DOHH2 (cell line): ENCODE results near the gene N4BP2L1.
"Not testable (repeated sequence)": the region's sequence is repeated elsewhere in the genome, so short reads cannot be mapped to it uniquely, and the experiment has no call there.

Experiments
- H3F3A ChIP-seq: fragments of 200-600 bp; sonication (generic), shearing (Covaris generic); 2 replicates; pipeline ENCODE4 v1.6.0; 2016; ENCODE audit warnings: antibody characterized with exemption, mild to moderate bottlenecking; ENCODE audit not compliant: control insufficient read depth, insufficient read depth
- H3K27ac ChIP-seq: fragments of 200-600 bp; sonication (generic); 2 replicates; pipeline ENCODE4 v1.5.1; 2014; ENCODE audit warnings: low read depth, mild to moderate bottlenecking, low read length, moderate library complexity
- H3K27me3 ChIP-seq: fragments of 200-600 bp; sonication (generic); 2 replicates; pipeline ENCODE4 v1.6.1; 2014; ENCODE audit warnings: mild to moderate bottlenecking, low read length, mixed read lengths; ENCODE audit not compliant: control insufficient read depth
- H3K36me3 ChIP-seq: fragments of 200-600 bp; sonication (generic); 2 replicates; pipeline ENCODE4 v1.6.1; 2014; ENCODE audit warnings: mild to moderate bottlenecking, low read length, moderate library complexity, mixed read lengths; ENCODE audit not compliant: control insufficient read depth
- H3K4me1 ChIP-seq: fragments of 200-600 bp; sonication (generic); 2 replicates; pipeline ENCODE4 v1.6.1; 2014; ENCODE audit warnings: mild to moderate bottlenecking, low read length, mixed read lengths; ENCODE audit not compliant: control insufficient read depth
- H3K4me2 ChIP-seq: fragments of 200-600 bp; sonication (generic); 2 replicates; pipeline ENCODE4 v1.6.0; 2014; ENCODE audit warnings: mild to moderate bottlenecking, low read length, moderate library complexity
- H3K4me3 ChIP-seq: fragments of 200-600 bp; sonication (generic); 2 replicates; pipeline ENCODE4 v1.5.1; 2014; ENCODE audit warnings: mild to moderate bottlenecking, low read length, mixed read lengths
- H3K79me2 ChIP-seq: fragments of 200-600 bp; sonication (generic); 2 replicates; pipeline ENCODE4 v1.6.1; 2014; ENCODE audit warnings: mild to moderate bottlenecking, low read length, mixed read lengths; ENCODE audit not compliant: control insufficient read depth
- H3K9me2 ChIP-seq: fragments of 200-600 bp; sonication (generic); replicated peaks from 2 replicates; pipeline ENCODE4 v1.6.1; 2014; ENCODE audit warnings: mild to moderate bottlenecking, low read length, mixed read lengths; ENCODE audit not compliant: control insufficient read depth
- H3K9me3 ChIP-seq: fragments of 200-600 bp; sonication (generic); 2 replicates; pipeline ENCODE4 v1.6.1; 2014; ENCODE audit warnings: antibody characterized with exemption, low read length, mixed read lengths; ENCODE audit not compliant: control insufficient read depth, insufficient read depth
- H4K20me1 ChIP-seq: fragments of 200-600 bp; sonication (generic); 2 replicates; pipeline ENCODE4 v1.6.0; 2014; ENCODE audit warnings: low read depth, mild to moderate bottlenecking, antibody characterized with exemption, low read length, moderate library complexity; ENCODE audit not compliant: control insufficient read depth, insufficient read depth
- EZH2phosphoT487 ChIP-seq: fragments of 200-600 bp; sonication (generic); IDR thresholded peaks from 2 replicates; pipeline ENCODE4 v1.6.1; 2017; ENCODE audit warnings: borderline replicate concordance, mild to moderate bottlenecking, antibody characterized with exemption, low read length, moderate library complexity, mixed read lengths
- TF ChIP-seq, protein P1 (sequence below): fragments of 200-600 bp; sonication (generic); IDR thresholded peaks from one replicate; pipeline ENCODE4 v1.5.1; 2014; ENCODE audit warnings: antibody characterized with exemption, mild to moderate bottlenecking, low read depth, low read length; ENCODE audit not compliant: poor library complexity, severe bottlenecking

N4BP2L1 gene

DNA sequence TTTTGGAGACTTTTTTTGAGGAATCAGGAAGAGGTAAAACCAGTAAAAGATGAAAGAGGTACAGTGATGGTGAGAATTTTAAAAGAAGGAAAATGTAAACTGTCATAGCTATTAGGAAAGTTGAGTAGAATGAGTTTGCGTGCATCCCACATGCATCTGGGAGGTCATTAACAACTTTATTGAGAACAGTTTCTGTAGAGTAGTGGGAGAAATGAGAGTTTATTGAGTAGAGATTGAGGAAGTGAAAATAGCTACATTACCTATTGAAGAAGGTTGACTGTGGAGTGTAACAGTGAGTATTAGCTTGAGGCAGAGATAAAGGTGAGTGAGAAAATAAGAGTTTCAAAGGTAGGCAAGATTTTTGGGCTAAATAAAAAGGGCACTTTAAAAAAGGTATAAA lies 73.9 kb downstream of the N4BP2L1 start:
- Histone ChIP-seq H3K9me2 (no peaks in the 10 kb centered on the region), H3K4me3 (no peak overlapping the region), H3K9me3 (no peaks in the 10 kb centered on the region), H3K4me2 (no peak overlapping the region), H3K27ac (no peak overlapping the region), H3K27me3 (no peaks in the 10 kb centered on the region), H3F3A (no peaks in the 10 kb centered on the region), H3K36me3 (peaks cover 63% of the 10 kb centered on the region), H3K4me1 (peaks cover 10% of the 10 kb centered on the region), H3K79me2 (no peaks in the 10 kb centered on the region), H4K20me1 (no peaks in the 10 kb centered on the region)
- no peak for TF ChIP-seq EZH2phosphoT487
- TF ChIP-seq, protein P1, sequence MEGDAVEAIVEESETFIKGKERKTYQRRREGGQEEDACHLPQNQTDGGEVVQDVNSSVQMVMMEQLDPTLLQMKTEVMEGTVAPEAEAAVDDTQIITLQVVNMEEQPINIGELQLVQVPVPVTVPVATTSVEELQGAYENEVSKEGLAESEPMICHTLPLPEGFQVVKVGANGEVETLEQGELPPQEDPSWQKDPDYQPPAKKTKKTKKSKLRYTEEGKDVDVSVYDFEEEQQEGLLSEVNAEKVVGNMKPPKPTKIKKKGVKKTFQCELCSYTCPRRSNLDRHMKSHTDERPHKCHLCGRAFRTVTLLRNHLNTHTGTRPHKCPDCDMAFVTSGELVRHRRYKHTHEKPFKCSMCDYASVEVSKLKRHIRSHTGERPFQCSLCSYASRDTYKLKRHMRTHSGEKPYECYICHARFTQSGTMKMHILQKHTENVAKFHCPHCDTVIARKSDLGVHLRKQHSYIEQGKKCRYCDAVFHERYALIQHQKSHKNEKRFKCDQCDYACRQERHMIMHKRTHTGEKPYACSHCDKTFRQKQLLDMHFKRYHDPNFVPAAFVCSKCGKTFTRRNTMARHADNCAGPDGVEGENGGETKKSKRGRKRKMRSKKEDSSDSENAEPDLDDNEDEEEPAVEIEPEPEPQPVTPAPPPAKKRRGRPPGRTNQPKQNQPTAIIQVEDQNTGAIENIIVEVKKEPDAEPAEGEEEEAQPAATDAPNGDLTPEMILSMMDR, result no peak

DNA sequence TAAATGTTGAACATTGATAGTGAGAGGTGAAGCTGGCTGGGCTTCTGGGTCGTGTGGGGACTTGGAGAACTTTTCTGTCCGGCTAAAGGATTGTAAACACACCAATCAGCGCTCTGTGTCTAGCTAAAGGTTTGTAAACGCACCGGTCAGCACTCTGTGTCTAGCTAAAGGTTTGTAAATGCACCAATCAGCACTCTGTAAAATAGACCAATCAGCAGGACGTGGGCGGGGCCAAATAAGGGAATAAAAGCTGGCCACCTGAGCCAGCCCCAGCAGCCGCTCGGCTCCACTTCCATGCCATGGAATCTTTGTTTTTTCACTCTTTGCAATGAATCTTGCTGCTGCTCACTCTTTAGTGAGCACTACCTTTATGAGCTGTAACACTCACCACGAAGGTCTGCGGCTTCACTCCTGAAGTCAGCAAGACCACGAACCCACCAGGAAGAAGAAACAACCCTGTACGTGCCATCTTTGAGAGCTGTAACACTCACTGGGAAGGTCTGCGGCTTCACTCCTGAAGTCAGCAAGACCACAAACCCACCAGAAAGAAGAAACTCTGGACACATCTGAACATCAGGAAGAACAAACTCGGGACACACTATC lies 77.0 kb downstream of the N4BP2L1 start:
- not testable (repeated sequence) for H3K9me3 ChIP-seq, H3K9me2 ChIP-seq, H3K4me3 ChIP-seq, H3K27me3 ChIP-seq, H3K4me2 ChIP-seq, H3F3A ChIP-seq, H3K79me2 ChIP-seq, H4K20me1 ChIP-seq, H3K27ac ChIP-seq
- H3K36me3 ChIP-seq, result peaks cover 74% of the 10 kb centered on the region
- H3K4me1 ChIP-seq, result peaks cover 10% of the 10 kb centered on the region
